K562 (cell line): Measurements from ENCODE around the gene ZFPM1. TPM values are rescaled to one million over a fixed set of nuclear protein-coding genes. Genes with fewer than 3 reads are reported as not detected.

Experiments
- ATF1 ChIP-seq, 2 experiments: fragments of 450-650 bp in 1 of 2; IDR thresholded peaks; 2 replicates each; pipeline ENCODE4 v1.6.1; 2016; ENCODE audit warnings: missing compliant biosample characterization in 1 of 2, missing genetic modification characterization in 1 of 2
- C11orf30 ChIP-seq: fragments of 450-650 bp; IDR thresholded peaks from 2 replicates; pipeline ENCODE4 v1.6.1; 2016; ENCODE audit warnings: low read depth, mild to moderate bottlenecking
- CEBPB ChIP-seq: fragments of 450-650 bp; IDR thresholded peaks from 2 replicates; pipeline ENCODE4 v1.6.1; 2016; ENCODE audit warnings: missing genetic modification characterization, missing compliant biosample characterization
- HSF4 ChIP-seq: fragments of 250-450 bp; sonication (Bioruptor Pico); IDR thresholded peaks from 2 replicates; pipeline ENCODE4 v2.1.2; 2022; ENCODE audit warnings: mild to moderate bottlenecking, moderate library complexity, borderline replicate concordance
- MCM3 ChIP-seq: fragments of 450-650 bp; IDR thresholded peaks from 2 replicates; pipeline ENCODE4 v1.6.1; 2016
- MITF ChIP-seq: IDR thresholded peaks from 2 replicates; pipeline ENCODE4 v1.6.1; 2014; ENCODE audit warnings: antibody characterized with exemption
- PTTG1 ChIP-seq: fragments of 450-650 bp; IDR thresholded peaks from 2 replicates; pipeline ENCODE4 v1.6.1; 2016; ENCODE audit warnings: low read depth, mild to moderate bottlenecking, missing genetic modification characterization, missing compliant biosample characterization
- RNF2 ChIP-seq: sonication (generic); IDR thresholded peaks from 2 replicates; pipeline ENCODE4 v1.6.1; 2016
- STAT5A ChIP-seq: IDR thresholded peaks from 2 replicates; pipeline ENCODE4 v1.6.1; 2012; ENCODE audit warnings: low read length, inconsistent platforms, borderline replicate concordance
- ZSCAN29 ChIP-seq: fragments of 450-650 bp; IDR thresholded peaks from 2 replicates; pipeline ENCODE4 v1.6.1; 2017
- polyA plus RNA-seq, 8 experiments: library from polyadenylated mRNA; depleted of rRNA in 4 of 8; stranded (reverse) in 5 of 8; unstranded in 3 of 8; fragments of >200 nt; fragmentation: Nextera tagmentation in 2 of 8; fragmentation: Illumina TruSeq in 1 of 8; extraction: Ambion mirVana in 2 of 8; extraction: Trizol in 1 of 8; gene quantifications; 2 replicates each; pipeline versions ENCODE4 v1.2.1 to v1.2.3, GENCODE V29; 2011 to 2014; ENCODE audit warnings: inconsistent platforms in 1 of 8, missing spikeins in 1 of 8
- total RNA-seq, 7 experiments: library from RNA; depleted of rRNA in 6 of 7; stranded (reverse); fragments of >200 nt in 6 of 7; fragmentation: Illumina TruSeq in 2 of 7; extraction: Trizol in 2 of 7; gene quantifications; 2 replicates each; pipeline versions ENCODE4 v1.2.1 to v1.2.3, GENCODE V29; 2011 to 2021; ENCODE audit warnings: low replicate concordance in 1 of 7
- TF ChIP-seq, protein P1 (sequence below), 2 experiments: fragments of 450-650 bp in 1 of 2; sonication (generic) in 1 of 2; formaldehyde crosslinking in 1 of 2; IDR thresholded peaks; 2 replicates each; pipeline versions ENCODE4 v1.7.1 to v1.9.0; 2016 to 2022; ENCODE audit warnings: inconsistent platforms in 1 of 2, mild to moderate bottlenecking in 1 of 2, missing genetic modification reagents in 1 of 2
- TF ChIP-seq, protein P2 (sequence below): sonication (generic); formaldehyde crosslinking; IDR thresholded peaks from 2 replicates; pipeline ENCODE4 v1.8.0; 2022; ENCODE audit warnings: missing genetic modification reagents, mild to moderate bottlenecking, borderline replicate concordance
- TF ChIP-seq, protein P3 (sequence below), 2 experiments: IDR thresholded peaks; 2 replicates each; pipeline ENCODE4 v1.6.1; 2012; ENCODE audit warnings: improper control_type of control experiment in 2 of 2, low read depth in 2 of 2, low read length in 2 of 2, borderline replicate concordance in 1 of 2

The ZFPM1 gene
- total and polyA plus RNA-seq, 9 of the 15 experiments (the other 6 are each of a cell fraction or from before 2014, with no cell fraction given) = 0.03 to 35.9 (median 1.4) TPM

DNA sequence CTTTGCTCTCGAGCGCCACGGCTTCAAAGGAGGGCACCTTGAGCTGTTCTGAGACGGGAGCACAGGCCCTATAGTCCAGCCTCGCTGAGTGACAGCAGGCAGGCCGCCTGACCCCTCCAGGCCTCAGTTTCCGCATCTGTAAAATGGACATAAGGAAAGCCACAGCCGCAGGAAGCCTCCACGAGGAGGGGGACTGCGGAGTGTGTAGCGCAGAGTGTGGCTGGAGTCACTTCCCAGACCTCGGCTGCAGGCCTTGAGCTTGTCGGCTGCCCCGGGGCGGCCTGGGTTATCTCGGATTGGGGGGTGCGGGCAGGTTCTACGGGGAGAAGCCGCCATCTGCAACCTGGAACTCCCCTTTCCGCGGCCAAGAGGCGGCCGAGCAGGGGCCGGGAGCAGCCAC, 40.8 kb downstream of the ZFPM1 start (continued):
- TF ChIP-seq, protein P1, sequence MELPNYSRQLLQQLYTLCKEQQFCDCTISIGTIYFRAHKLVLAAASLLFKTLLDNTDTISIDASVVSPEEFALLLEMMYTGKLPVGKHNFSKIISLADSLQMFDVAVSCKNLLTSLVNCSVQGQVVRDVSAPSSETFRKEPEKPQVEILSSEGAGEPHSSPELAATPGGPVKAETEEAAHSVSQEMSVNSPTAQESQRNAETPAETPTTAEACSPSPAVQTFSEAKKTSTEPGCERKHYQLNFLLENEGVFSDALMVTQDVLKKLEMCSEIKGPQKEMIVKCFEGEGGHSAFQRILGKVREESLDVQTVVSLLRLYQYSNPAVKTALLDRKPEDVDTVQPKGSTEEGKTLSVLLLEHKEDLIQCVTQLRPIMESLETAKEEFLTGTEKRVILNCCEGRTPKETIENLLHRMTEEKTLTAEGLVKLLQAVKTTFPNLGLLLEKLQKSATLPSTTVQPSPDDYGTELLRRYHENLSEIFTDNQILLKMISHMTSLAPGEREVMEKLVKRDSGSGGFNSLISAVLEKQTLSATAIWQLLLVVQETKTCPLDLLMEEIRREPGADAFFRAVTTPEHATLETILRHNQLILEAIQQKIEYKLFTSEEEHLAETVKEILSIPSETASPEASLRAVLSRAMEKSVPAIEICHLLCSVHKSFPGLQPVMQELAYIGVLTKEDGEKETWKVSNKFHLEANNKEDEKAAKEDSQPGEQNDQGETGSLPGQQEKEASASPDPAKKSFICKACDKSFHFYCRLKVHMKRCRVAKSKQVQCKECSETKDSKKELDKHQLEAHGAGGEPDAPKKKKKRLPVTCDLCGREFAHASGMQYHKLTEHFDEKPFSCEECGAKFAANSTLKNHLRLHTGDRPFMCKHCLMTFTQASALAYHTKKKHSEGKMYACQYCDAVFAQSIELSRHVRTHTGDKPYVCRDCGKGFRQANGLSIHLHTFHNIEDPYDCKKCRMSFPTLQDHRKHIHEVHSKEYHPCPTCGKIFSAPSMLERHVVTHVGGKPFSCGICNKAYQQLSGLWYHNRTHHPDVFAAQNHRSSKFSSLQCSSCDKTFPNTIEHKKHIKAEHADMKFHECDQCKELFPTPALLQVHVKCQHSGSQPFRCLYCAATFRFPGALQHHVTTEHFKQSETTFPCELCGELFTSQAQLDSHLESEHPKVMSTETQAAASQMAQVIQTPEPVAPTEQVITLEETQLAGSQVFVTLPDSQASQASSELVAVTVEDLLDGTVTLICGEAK (IDR thresholded peaks at IDR 0.05) = no peak
- TF ChIP-seq, protein P1 (CRISPR knock-in tag; IDR thresholded peaks at IDR 0.05) = no peak
- TF ChIP-seq MCM3 (no peak), STAT5A (no peak), ZSCAN29 (no peak), CEBPB (tag) (no peak), RNF2 (no peak), ATF1 (CRISPR knock-in tag; IDR thresholded peaks at IDR 0.05) (no peak), ATF1 (tag; IDR thresholded peaks at IDR 0.05) (no peak), PTTG1 (tag) (no peak), C11orf30 (no peak), HSF4 (CRISPR knock-in tag) (no peak), MITF (no peak)
- TF ChIP-seq, protein P2, sequence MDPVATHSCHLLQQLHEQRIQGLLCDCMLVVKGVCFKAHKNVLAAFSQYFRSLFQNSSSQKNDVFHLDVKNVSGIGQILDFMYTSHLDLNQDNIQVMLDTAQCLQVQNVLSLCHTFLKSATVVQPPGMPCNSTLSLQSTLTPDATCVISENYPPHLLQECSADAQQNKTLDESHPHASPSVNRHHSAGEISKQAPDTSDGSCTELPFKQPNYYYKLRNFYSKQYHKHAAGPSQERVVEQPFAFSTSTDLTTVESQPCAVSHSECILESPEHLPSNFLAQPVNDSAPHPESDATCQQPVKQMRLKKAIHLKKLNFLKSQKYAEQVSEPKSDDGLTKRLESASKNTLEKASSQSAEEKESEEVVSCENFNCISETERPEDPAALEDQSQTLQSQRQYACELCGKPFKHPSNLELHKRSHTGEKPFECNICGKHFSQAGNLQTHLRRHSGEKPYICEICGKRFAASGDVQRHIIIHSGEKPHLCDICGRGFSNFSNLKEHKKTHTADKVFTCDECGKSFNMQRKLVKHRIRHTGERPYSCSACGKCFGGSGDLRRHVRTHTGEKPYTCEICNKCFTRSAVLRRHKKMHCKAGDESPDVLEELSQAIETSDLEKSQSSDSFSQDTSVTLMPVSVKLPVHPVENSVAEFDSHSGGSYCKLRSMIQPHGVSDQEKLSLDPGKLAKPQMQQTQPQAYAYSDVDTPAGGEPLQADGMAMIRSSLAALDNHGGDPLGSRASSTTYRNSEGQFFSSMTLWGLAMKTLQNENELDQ (CRISPR knock-in tag) = no peak
- TF ChIP-seq, protein P3, sequence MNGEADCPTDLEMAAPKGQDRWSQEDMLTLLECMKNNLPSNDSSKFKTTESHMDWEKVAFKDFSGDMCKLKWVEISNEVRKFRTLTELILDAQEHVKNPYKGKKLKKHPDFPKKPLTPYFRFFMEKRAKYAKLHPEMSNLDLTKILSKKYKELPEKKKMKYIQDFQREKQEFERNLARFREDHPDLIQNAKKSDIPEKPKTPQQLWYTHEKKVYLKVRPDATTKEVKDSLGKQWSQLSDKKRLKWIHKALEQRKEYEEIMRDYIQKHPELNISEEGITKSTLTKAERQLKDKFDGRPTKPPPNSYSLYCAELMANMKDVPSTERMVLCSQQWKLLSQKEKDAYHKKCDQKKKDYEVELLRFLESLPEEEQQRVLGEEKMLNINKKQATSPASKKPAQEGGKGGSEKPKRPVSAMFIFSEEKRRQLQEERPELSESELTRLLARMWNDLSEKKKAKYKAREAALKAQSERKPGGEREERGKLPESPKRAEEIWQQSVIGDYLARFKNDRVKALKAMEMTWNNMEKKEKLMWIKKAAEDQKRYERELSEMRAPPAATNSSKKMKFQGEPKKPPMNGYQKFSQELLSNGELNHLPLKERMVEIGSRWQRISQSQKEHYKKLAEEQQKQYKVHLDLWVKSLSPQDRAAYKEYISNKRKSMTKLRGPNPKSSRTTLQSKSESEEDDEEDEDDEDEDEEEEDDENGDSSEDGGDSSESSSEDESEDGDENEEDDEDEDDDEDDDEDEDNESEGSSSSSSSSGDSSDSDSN (IDR thresholded peaks at IDR 0.05; ENCODE audit: borderline replicate concordance in 1 of 2, low read depth in 2 of 2, low read length in 2 of 2) = peak in 1 of 2 experiments; percentile 54; a peak in 1 of 4 replicates
